Jurkat, Clone E6-1 (cell line): Measurements from ENCODE around the gene LRMDA.
"Not testable (repeated sequence)": the region's sequence is repeated elsewhere in the genome, so short reads cannot be mapped to it uniquely, and the experiment has no call there.

ENCODE experiments used
- DNase-seq: peaks from one replicate; pipeline ENCODE4 v3.0.0-alpha.2; 2011; ENCODE audit warnings: low read depth, low spot score
- H3K4me3 ChIP-seq: 2 replicates; pipeline ENCODE4 v1.5.1; 2011; ENCODE audit warnings: mild to moderate bottlenecking, low read length, control low read depth, moderate library complexity

LRMDA gene

GRCh38 chr10:76055963-76056362, 624.5 kb downstream of the LRMDA start:
- no peak overlapping the region for H3K4me3 ChIP-seq
- DNase-seq: no peak

- not testable (repeated sequence) for DNase-seq, H3K4me3 ChIP-seq
Measured at GRCh38 chr10:76060993-76061392, 629.6 kb downstream of the LRMDA start.

GRCh38 chr10:76066457-76066856, 635.0 kb downstream of the LRMDA start:
- H3K4me3 ChIP-seq: no peak overlapping the region
- DNase-seq: no peak

GRCh38 chr10:76067447-76067846, 636.0 kb downstream of the LRMDA start:
- no peak overlapping the region for H3K4me3 ChIP-seq
- DNase-seq: no peak

GRCh38 chr10:76068856-76069255, 637.4 kb downstream of the LRMDA start:
- no peak for DNase-seq
- no peak overlapping the region for H3K4me3 ChIP-seq

GRCh38 chr10:76070916-76071315, 639.5 kb downstream of the LRMDA start:
- H3K4me3 ChIP-seq: no peak overlapping the region
- no peak for DNase-seq

GRCh38 chr10:76071653-76072365, 640.4 kb downstream of the LRMDA start:
- no peak overlapping the region for H3K4me3 ChIP-seq
- DNase-seq: no peak

GRCh38 chr10:76072384-76072783, 641.0 kb downstream of the LRMDA start:
- no peak overlapping the region for H3K4me3 ChIP-seq
- no peak for DNase-seq

GRCh38 chr10:76073524-76073923, 642.1 kb downstream of the LRMDA start:
- no peak overlapping the region for H3K4me3 ChIP-seq
- DNase-seq: no peak

GRCh38 chr10:76074659-76075058, 643.2 kb downstream of the LRMDA start:
- no peak overlapping the region for H3K4me3 ChIP-seq
- DNase-seq: no peak

- no peak overlapping the region for H3K4me3 ChIP-seq
- DNase-seq: no peak
Measured at GRCh38 chr10:76080451-76080850, 649.0 kb downstream of the LRMDA start.

GRCh38 chr10:76080991-76081390, 649.6 kb downstream of the LRMDA start:
- H3K4me3 ChIP-seq: no peak overlapping the region
- DNase-seq: no peak

- no peak overlapping the region for H3K4me3 ChIP-seq
Measured at GRCh38 chr10:76082232-76082631, 650.8 kb downstream of the LRMDA start.

GRCh38 chr10:76082956-76083355, 651.5 kb downstream of the LRMDA start:
- H3K4me3 ChIP-seq: no peak overlapping the region
- no peak for DNase-seq

More at GRCh38 chr10:76082232-76082631, 650.8 kb downstream of the LRMDA start:
- DNase-seq: no peak

- DNase-seq: no peak
- no peak overlapping the region for H3K4me3 ChIP-seq
Measured at GRCh38 chr10:76085002-76085816, 653.8 kb downstream of the LRMDA start.

GRCh38 chr10:76085817-76086167, 654.4 kb downstream of the LRMDA start:
- no peak for DNase-seq
- no peak overlapping the region for H3K4me3 ChIP-seq

- DNase-seq: no peak
- H3K4me3 ChIP-seq: no peak overlapping the region
Measured at GRCh38 chr10:76086170-76086760, 654.8 kb downstream of the LRMDA start.

- H3K4me3 ChIP-seq: no peak overlapping the region
- DNase-seq: no peak
Measured at GRCh38 chr10:76086761-76087639, 655.6 kb downstream of the LRMDA start.

- no peak overlapping the region for H3K4me3 ChIP-seq
- DNase-seq: no peak
Measured at GRCh38 chr10:76088008-76088407, 656.6 kb downstream of the LRMDA start.
